GM23338 (cell line): ENCODE results near the gene GBF1. TPM values are rescaled to one million over a fixed set of nuclear protein-coding genes. Genes with fewer than 3 reads are reported as not detected.

ENCODE experiments used
- ATAC-seq: fragments of 200-7000 bp; cut with Tn5 transposase; 3 replicates; pipeline ENCODE4 v1.9.1; 2020
- DNase-seq: peaks from one replicate; pipeline ENCODE4 v3.0.0-alpha.2; 2015; ENCODE audit warnings: low spot score
- H2AFZ ChIP-seq: fragments of 200-600 bp; sonication (generic); 2 replicates; pipeline ENCODE4 v1.8.0; 2016; ENCODE audit warnings: antibody characterized with exemption, mild to moderate bottlenecking, moderate library complexity
- H3F3A ChIP-seq: fragments of 200-600 bp; sonication (generic); replicated peaks from 2 replicates; pipeline ENCODE4 v1.8.0; 2017; ENCODE audit warnings: antibody characterized with exemption, mixed run types, low read depth
- H3K27ac ChIP-seq: fragments of 200-600 bp; sonication (generic); 2 replicates; pipeline ENCODE4 v1.6.1; 2016; ENCODE audit warnings: low read depth
- H3K27me3 ChIP-seq: fragments of 200-600 bp; sonication (generic); 2 replicates; pipeline ENCODE4 v1.8.0; 2016; ENCODE audit warnings: mild to moderate bottlenecking, mixed run types, moderate library complexity; ENCODE audit not compliant: insufficient read depth
- H3K36me3 ChIP-seq: fragments of 200-600 bp; sonication (generic); 2 replicates; pipeline ENCODE4 v1.8.0; 2016; ENCODE audit warnings: mild to moderate bottlenecking; ENCODE audit not compliant: insufficient read depth
- H3K4me1 ChIP-seq: fragments of 200-600 bp; sonication (generic); 2 replicates; pipeline ENCODE4 v1.8.0; 2016; ENCODE audit warnings: mild to moderate bottlenecking, moderate library complexity; ENCODE audit not compliant: insufficient read depth
- H3K4me2 ChIP-seq: fragments of 200-600 bp; sonication (generic); 2 replicates; pipeline ENCODE4 v1.7.1; 2017; ENCODE audit warnings: mixed run types
- H3K4me3 ChIP-seq: fragments of 200-600 bp; sonication (generic); 2 replicates; pipeline ENCODE4 v1.6.1; 2016; ENCODE audit warnings: mixed run types
- H3K79me2 ChIP-seq: fragments of 200-600 bp; sonication (generic); replicated peaks from 2 replicates; pipeline ENCODE4 v1.8.0; 2017; ENCODE audit warnings: mild to moderate bottlenecking; ENCODE audit not compliant: insufficient read depth
- H3K9me2 ChIP-seq: fragments of 200-600 bp; sonication (generic); 2 replicates; pipeline ENCODE4 v1.8.0; 2017; ENCODE audit not compliant: insufficient read depth
- H4K20me1 ChIP-seq: fragments of 200-600 bp; sonication (generic); replicated peaks from 2 replicates; pipeline ENCODE4 v1.8.0; 2017; ENCODE audit warnings: mild to moderate bottlenecking; ENCODE audit not compliant: insufficient read depth
- H3K27ac Mint-ChIP-seq: 2 replicates; pipeline ENCODE4 v1.8.0; 2020; ENCODE audit warnings: inconsistent platforms, mild to moderate bottlenecking, moderate library complexity, mixed read lengths
- H3K27me3 Mint-ChIP-seq: 3 replicates; pipeline ENCODE4 v1.8.0; 2022; ENCODE audit warnings: low read depth, mild to moderate bottlenecking, moderate library complexity, mixed read lengths, inconsistent platforms; ENCODE audit not compliant: insufficient read depth, poor library complexity
- H3K36me3 Mint-ChIP-seq: 3 replicates; pipeline ENCODE4 v1.8.0; 2021; ENCODE audit warnings: low read depth, mild to moderate bottlenecking, inconsistent platforms, moderate library complexity, mixed read lengths
- H3K4me1 Mint-ChIP-seq: 3 replicates; pipeline ENCODE4 v1.8.0; 2020; ENCODE audit warnings: mild to moderate bottlenecking, inconsistent platforms, mixed read lengths
- H3K4me3 Mint-ChIP-seq: 3 replicates; pipeline ENCODE4 v1.8.0; 2021; ENCODE audit warnings: moderate library complexity, mild to moderate bottlenecking, inconsistent platforms, mixed read lengths
- H3K9me3 Mint-ChIP-seq: 3 replicates; pipeline ENCODE4 v1.8.0; 2020; ENCODE audit warnings: moderate library complexity, mild to moderate bottlenecking, inconsistent platforms, mixed read lengths
- CREB1 ChIP-seq: fragments of 250-450 bp; sonication (Bioruptor Pico); IDR thresholded peaks from 2 replicates; pipeline ENCODE4 v1.5.0; 2020; ENCODE audit warnings: low read depth, mild to moderate bottlenecking, moderate library complexity
- EZH2 ChIP-seq: fragments of 200-600 bp; sonication (generic); IDR thresholded peaks from one replicate; pipeline ENCODE4 v1.8.0; 2017; ENCODE audit warnings: antibody characterized with exemption, mild to moderate bottlenecking, low read depth; ENCODE audit not compliant: unreplicated experiment
- EZH2phosphoT487 ChIP-seq: fragments of 200-600 bp; sonication (generic); IDR thresholded peaks from one replicate; pipeline ENCODE4 v1.8.1; 2018; ENCODE audit warnings: antibody characterized with exemption; ENCODE audit not compliant: unreplicated experiment
- JUNB ChIP-seq: IDR thresholded peaks from one replicate; pipeline ENCODE4 v1.6.1; 2016; ENCODE audit warnings: antibody characterized with exemption; ENCODE audit not compliant: unreplicated experiment
- NANOG ChIP-seq: IDR thresholded peaks from 2 replicates; pipeline ENCODE4 v1.6.1; 2016; ENCODE audit warnings: antibody characterized with exemption, borderline replicate concordance
- POLR2AphosphoS5 ChIP-seq: IDR thresholded peaks from 2 replicates; pipeline ENCODE4 v1.6.1; 2016; ENCODE audit warnings: antibody characterized with exemption, low read depth
- REST ChIP-seq: IDR thresholded peaks from one replicate; pipeline ENCODE4 v1.6.1; 2018; ENCODE audit warnings: antibody characterized with exemption; ENCODE audit not compliant: unreplicated experiment
- STAT1 ChIP-seq: IDR thresholded peaks from one replicate; pipeline ENCODE4 v1.6.1; 2016; ENCODE audit warnings: antibody characterized with exemption; ENCODE audit not compliant: unreplicated experiment
- ZNF114 ChIP-seq: fragments of 250-450 bp; sonication (Bioruptor Pico); IDR thresholded peaks from 2 replicates; pipeline ENCODE4 v1.5.0; 2020; ENCODE audit warnings: mild to moderate bottlenecking, moderate library complexity
- ZNF331 ChIP-seq: fragments of 250-450 bp; sonication (Bioruptor Pico); IDR thresholded peaks from 2 replicates; pipeline ENCODE4 v1.5.0; 2020; ENCODE audit warnings: low read depth, mild to moderate bottlenecking, moderate library complexity
- polyA plus RNA-seq: library from polyadenylated mRNA; unstranded; fragments of >200 nt; fragmentation: Nextera tagmentation; extraction: Ambion mirVana; gene quantifications from 2 replicates; pipeline ENCODE4 v1.2.1, GENCODE V29; 2016
- total RNA-seq: library from RNA; depleted of rRNA; stranded (reverse); fragments of >200 nt; shearing (Covaris generic); gene quantifications from 2 replicates; pipeline ENCODE4 v1.2.3, GENCODE V29; 2014
- TF ChIP-seq, protein P1 (sequence below): IDR thresholded peaks from 2 replicates; pipeline ENCODE4 v1.6.1; 2016; ENCODE audit warnings: antibody characterized with exemption
- TF ChIP-seq, protein P2 (sequence below), 2 experiments: fragments of 200-600 bp in 1 of 2; sonication (generic) in 1 of 2; conservative IDR thresholded peaks; 2 replicates each; pipeline versions ENCODE4 v1.5.1 to v1.6.1; 2016 to 2017; ENCODE audit warnings: antibody characterized with exemption in 2 of 2, low read depth in 2 of 2, mild to moderate bottlenecking in 2 of 2, moderate library complexity in 1 of 2
- TF ChIP-seq, protein P3 (sequence below): fragments of 250-450 bp; sonication (Bioruptor Pico); IDR thresholded peaks from 2 replicates; pipeline ENCODE4 v1.5.0; 2020; ENCODE audit warnings: mild to moderate bottlenecking, moderate library complexity

The GBF1 gene
- total and polyA plus RNA-seq, 2 experiments from 2014 or later: 6.5 to 27.2 TPM

- peaks cover 95% of the 10 kb centered on the region for H3K27me3 Mint-ChIP-seq
- Histone ChIP-seq H3K36me3 (no peaks in the 10 kb centered on the region), H3K4me3 (peak overlapping the region; percentile 72), H3K27ac (no peak overlapping the region), H3K27me3 (peaks cover 95% of the 10 kb centered on the region), H3F3A (peaks cover 5% of the 10 kb centered on the region), H3K4me2 (peak overlapping the region; percentile 90), H4K20me1 (0 out of 2 replicates have a peak, but pooled peaks cover 10% of the 10 kb centered on the region), H2AFZ (peak overlapping the region; percentile 95), H3K79me2 (no peaks in the 10 kb centered on the region), H3K9me2 (no peaks in the 10 kb centered on the region), H3K4me1 (peaks cover 4% of the 10 kb centered on the region; the same call in 1 of the 2 replicates)
- peaks cover 8% of the 10 kb centered on the region for H3K4me1 Mint-ChIP-seq
- no peak for TF ChIP-seq POLR2AphosphoS5
- no peak for TF ChIP-seq JUNB
- TF ChIP-seq REST: no peak
- TF ChIP-seq, protein P1, sequence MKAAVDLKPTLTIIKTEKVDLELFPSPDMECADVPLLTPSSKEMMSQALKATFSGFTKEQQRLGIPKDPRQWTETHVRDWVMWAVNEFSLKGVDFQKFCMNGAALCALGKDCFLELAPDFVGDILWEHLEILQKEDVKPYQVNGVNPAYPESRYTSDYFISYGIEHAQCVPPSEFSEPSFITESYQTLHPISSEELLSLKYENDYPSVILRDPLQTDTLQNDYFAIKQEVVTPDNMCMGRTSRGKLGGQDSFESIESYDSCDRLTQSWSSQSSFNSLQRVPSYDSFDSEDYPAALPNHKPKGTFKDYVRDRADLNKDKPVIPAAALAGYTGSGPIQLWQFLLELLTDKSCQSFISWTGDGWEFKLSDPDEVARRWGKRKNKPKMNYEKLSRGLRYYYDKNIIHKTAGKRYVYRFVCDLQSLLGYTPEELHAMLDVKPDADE: no peak
- peak; percentile 81 for TF ChIP-seq EZH2
- no peak for TF ChIP-seq STAT1
- TF ChIP-seq, protein P2, sequence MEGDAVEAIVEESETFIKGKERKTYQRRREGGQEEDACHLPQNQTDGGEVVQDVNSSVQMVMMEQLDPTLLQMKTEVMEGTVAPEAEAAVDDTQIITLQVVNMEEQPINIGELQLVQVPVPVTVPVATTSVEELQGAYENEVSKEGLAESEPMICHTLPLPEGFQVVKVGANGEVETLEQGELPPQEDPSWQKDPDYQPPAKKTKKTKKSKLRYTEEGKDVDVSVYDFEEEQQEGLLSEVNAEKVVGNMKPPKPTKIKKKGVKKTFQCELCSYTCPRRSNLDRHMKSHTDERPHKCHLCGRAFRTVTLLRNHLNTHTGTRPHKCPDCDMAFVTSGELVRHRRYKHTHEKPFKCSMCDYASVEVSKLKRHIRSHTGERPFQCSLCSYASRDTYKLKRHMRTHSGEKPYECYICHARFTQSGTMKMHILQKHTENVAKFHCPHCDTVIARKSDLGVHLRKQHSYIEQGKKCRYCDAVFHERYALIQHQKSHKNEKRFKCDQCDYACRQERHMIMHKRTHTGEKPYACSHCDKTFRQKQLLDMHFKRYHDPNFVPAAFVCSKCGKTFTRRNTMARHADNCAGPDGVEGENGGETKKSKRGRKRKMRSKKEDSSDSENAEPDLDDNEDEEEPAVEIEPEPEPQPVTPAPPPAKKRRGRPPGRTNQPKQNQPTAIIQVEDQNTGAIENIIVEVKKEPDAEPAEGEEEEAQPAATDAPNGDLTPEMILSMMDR (conservative IDR thresholded peaks at IDR 0.05; ENCODE audit: low read depth in 2 of 2): peak; percentile 41 to 57
- TF ChIP-seq, protein P3, sequence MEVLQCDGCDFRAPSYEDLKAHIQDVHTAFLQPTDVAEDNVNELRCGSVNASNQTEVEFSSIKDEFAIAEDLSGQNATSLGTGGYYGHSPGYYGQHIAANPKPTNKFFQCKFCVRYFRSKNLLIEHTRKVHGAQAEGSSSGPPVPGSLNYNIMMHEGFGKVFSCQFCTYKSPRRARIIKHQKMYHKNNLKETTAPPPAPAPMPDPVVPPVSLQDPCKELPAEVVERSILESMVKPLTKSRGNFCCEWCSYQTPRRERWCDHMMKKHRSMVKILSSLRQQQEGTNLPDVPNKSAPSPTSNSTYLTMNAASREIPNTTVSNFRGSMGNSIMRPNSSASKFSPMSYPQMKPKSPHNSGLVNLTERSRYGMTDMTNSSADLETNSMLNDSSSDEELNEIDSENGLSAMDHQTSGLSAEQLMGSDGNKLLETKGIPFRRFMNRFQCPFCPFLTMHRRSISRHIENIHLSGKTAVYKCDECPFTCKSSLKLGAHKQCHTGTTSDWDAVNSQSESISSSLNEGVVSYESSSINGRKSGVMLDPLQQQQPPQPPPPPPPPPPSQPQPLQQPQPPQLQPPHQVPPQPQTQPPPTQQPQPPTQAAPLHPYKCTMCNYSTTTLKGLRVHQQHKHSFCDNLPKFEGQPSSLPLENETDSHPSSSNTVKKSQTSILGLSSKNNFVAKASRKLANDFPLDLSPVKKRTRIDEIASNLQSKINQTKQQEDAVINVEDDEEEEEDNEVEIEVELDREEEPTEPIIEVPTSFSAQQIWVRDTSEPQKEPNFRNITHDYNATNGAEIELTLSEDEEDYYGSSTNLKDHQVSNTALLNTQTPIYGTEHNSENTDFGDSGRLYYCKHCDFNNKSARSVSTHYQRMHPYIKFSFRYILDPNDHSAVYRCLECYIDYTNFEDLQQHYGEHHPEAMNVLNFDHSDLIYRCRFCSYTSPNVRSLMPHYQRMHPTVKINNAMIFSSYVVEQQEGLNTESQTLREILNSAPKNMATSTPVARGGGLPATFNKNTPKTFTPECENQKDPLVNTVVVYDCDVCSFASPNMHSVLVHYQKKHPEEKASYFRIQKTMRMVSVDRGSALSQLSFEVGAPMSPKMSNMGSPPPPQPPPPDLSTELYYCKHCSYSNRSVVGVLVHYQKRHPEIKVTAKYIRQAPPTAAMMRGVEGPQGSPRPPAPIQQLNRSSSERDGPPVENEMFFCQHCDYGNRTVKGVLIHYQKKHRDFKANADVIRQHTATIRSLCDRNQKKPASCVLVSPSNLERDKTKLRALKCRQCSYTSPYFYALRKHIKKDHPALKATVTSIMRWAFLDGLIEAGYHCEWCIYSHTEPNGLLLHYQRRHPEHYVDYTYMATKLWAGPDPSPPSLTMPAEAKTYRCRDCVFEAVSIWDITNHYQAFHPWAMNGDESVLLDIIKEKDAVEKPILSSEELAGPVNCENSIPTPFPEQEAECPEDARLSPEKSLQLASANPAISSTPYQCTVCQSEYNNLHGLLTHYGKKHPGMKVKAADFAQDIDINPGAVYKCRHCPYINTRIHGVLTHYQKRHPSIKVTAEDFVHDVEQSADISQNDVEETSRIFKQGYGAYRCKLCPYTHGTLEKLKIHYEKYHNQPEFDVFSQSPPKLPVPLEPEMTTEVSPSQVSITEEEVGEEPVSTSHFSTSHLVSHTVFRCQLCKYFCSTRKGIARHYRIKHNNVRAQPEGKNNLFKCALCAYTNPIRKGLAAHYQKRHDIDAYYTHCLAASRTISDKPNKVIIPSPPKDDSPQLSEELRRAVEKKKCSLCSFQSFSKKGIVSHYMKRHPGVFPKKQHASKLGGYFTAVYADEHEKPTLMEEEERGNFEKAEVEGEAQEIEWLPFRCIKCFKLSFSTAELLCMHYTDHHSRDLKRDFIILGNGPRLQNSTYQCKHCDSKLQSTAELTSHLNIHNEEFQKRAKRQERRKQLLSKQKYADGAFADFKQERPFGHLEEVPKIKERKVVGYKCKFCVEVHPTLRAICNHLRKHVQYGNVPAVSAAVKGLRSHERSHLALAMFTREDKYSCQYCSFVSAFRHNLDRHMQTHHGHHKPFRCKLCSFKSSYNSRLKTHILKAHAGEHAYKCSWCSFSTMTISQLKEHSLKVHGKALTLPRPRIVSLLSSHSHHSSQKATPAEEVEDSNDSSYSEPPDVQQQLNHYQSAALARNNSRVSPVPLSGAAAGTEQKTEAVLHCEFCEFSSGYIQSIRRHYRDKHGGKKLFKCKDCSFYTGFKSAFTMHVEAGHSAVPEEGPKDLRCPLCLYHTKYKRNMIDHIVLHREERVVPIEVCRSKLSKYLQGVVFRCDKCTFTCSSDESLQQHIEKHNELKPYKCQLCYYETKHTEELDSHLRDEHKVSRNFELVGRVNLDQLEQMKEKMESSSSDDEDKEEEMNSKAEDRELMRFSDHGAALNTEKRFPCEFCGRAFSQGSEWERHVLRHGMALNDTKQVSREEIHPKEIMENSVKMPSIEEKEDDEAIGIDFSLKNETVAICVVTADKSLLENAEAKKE: no peak
- TF ChIP-seq EZH2phosphoT487: no peak
- TF ChIP-seq CREB1 (CRISPR knock-in tag): no peak
- no peak for TF ChIP-seq NANOG
- TF ChIP-seq ZNF114 (CRISPR knock-in tag): no peak
- TF ChIP-seq ZNF331: no peak
- H3K4me3 Mint-ChIP-seq: peak overlapping the region; percentile 70
- H3K9me3 Mint-ChIP-seq: peaks cover 2% of the 10 kb centered on the region; the same call in 1 of the 3 replicates
- DNase-seq (peak; percentile 87), ATAC-seq (peak; percentile 26)
- no peaks in the 10 kb centered on the region for H3K36me3 Mint-ChIP-seq
- no peak overlapping the region for H3K27ac Mint-ChIP-seq
Measured at GRCh38 chr10:102230861-102231356, 14.4 kb upstream of the GBF1 start.
